HG03575 (cell line): Measurements from ENCODE around the gene IGDCC3.

Experiments
- ATAC-seq: cut with Tn5 transposase; IDR thresholded peaks from one replicate; pipeline ENCODE4 v1.9.1; 2021; ENCODE audit not compliant: unreplicated experiment, insufficient number of reproducible peaks, low FRiP score; ENCODE audit errors: extremely low read depth

IGDCC3 gene

GRCh38 chr15:65285291-65286068 is 92.3 kb downstream of the IGDCC3 start:
- ATAC-seq: no peak

GRCh38 chr15:65278480-65278879 is 99.3 kb downstream of the IGDCC3 start:
- no peak for ATAC-seq
